Muscle layer of colon (tissue), 2 donors: ENCODE results near the gene FBXO11.
"Not testable (repeated sequence)": the region's sequence is repeated elsewhere in the genome, so short reads cannot be mapped to it uniquely, and the experiment has no call there.

Experiments used
- H3K27ac ChIP-seq: one replicate; pipeline ENCODE4 v1.7.0; 2013; ENCODE audit warnings: low read depth, mild to moderate bottlenecking, low read length, moderate library complexity
- H3K27me3 ChIP-seq, 2 donors: one replicate each; pipeline ENCODE4 v1.7.0; 2013; ENCODE audit warnings: low read length in 2 of 2, mild to moderate bottlenecking in 2 of 2; ENCODE audit not compliant: insufficient read depth in 2 of 2, control insufficient read depth in 1 of 2
- H3K36me3 ChIP-seq: one replicate; pipeline ENCODE4 v1.7.0; 2013; ENCODE audit warnings: mild to moderate bottlenecking, low read length; ENCODE audit not compliant: insufficient read depth
- H3K4me1 ChIP-seq: one replicate; pipeline ENCODE4 v1.7.0; 2013; ENCODE audit warnings: mild to moderate bottlenecking, low read length; ENCODE audit not compliant: insufficient read depth
- H3K4me3 ChIP-seq, 2 donors: one replicate each; pipeline ENCODE4 v1.7.0; 2013; ENCODE audit warnings: low read length in 2 of 2, low read depth in 1 of 2, mild to moderate bottlenecking in 1 of 2, moderate library complexity in 1 of 2
- H3K9ac ChIP-seq: one replicate; pipeline ENCODE4 v1.7.0; 2013; ENCODE audit warnings: low read length
- H3K9me3 ChIP-seq: one replicate; pipeline ENCODE4 v1.7.0; 2013; ENCODE audit warnings: mild to moderate bottlenecking, low read length
- donor health status: abdominal sarcoma.
- donor health status: Adenocarcinoma of cecum.

FBXO11 gene

GRCh38 chr2:47910662-47911061 is 4.4 kb upstream of the FBXO11 start:
- not testable (repeated sequence) for H3K27ac ChIP-seq, H3K36me3 ChIP-seq, H3K9ac ChIP-seq, H3K4me1 ChIP-seq, H3K9me3 ChIP-seq, H3K27me3 ChIP-seq, H3K4me3 ChIP-seq

GRCh38 chr2:47908682-47909081 is 2.4 kb upstream of the FBXO11 start:
- Histone ChIP-seq H3K4me3 (no peak overlapping the region), H3K27ac (no peak overlapping the region), H3K4me1 (peaks cover 5% of the 10 kb centered on the region), H3K9me3 (no peaks in the 10 kb centered on the region), H3K36me3 (no peaks in the 10 kb centered on the region), H3K9ac (no peak overlapping the region), H3K27me3 (no peaks in the 10 kb centered on the region)

GRCh38 chr2:47907039-47907781 is 912 bp upstream of the FBXO11 start:
- peak overlapping the region; percentile 67 for H3K27ac ChIP-seq
- H3K4me1 ChIP-seq, result peaks cover 5% of the 10 kb centered on the region
- no peaks in the 10 kb centered on the region for H3K27me3 ChIP-seq
- no peaks in the 10 kb centered on the region for H3K9me3 ChIP-seq
- peak overlapping the region; percentile 30 for H3K9ac ChIP-seq
- H3K36me3 ChIP-seq, result no peaks in the 10 kb centered on the region
- peak overlapping the region; percentile 52 to 78 for H3K4me3 ChIP-seq

GRCh38 chr2:47905386-47906156 is 727 bp downstream of the FBXO11 start:
- H3K27ac ChIP-seq, result peak overlapping the region; percentile 93
- H3K9me3 ChIP-seq, result no peaks in the 10 kb centered on the region
- H3K4me3 ChIP-seq, result peak overlapping the region; percentile 63 to 83
- H3K9ac ChIP-seq, result peak overlapping the region; percentile 96
- H3K27me3 ChIP-seq, result no peaks in the 10 kb centered on the region
- no peaks in the 10 kb centered on the region for H3K36me3 ChIP-seq
- peaks cover 5% of the 10 kb centered on the region for H3K4me1 ChIP-seq

- H3K27me3 ChIP-seq, result no peaks in the 10 kb centered on the region
- no peaks in the 10 kb centered on the region for H3K9me3 ChIP-seq
- H3K4me3 ChIP-seq, result peak overlapping the region; percentile 83 to 92
- H3K36me3 ChIP-seq, result no peaks in the 10 kb centered on the region
- peaks cover 16% of the 10 kb centered on the region for H3K4me1 ChIP-seq
- peak overlapping the region; percentile 96 for H3K9ac ChIP-seq
- peak overlapping the region; percentile 96 for H3K27ac ChIP-seq
Observed at GRCh38 chr2:47903781-47904490, 2.4 kb downstream of the FBXO11 start.

- not testable (repeated sequence) for H3K9ac ChIP-seq, H3K4me3 ChIP-seq, H3K36me3 ChIP-seq, H3K27me3 ChIP-seq, H3K9me3 ChIP-seq, H3K27ac ChIP-seq
- H3K4me1 ChIP-seq, result peaks cover 12% of the 10 kb centered on the region
Observed at GRCh38 chr2:47901892-47902291, 4.4 kb downstream of the FBXO11 start.

GRCh38 chr2:47900857-47901256 is 5.4 kb downstream of the FBXO11 start:
- no peaks in the 10 kb centered on the region for H3K36me3 ChIP-seq
- H3K9me3 ChIP-seq, result no peaks in the 10 kb centered on the region
- no peak overlapping the region for H3K4me3 ChIP-seq
- no peak overlapping the region for H3K9ac ChIP-seq
- H3K4me1 ChIP-seq, result peaks cover 20% of the 10 kb centered on the region
- no peak overlapping the region for H3K27ac ChIP-seq
- no peaks in the 10 kb centered on the region for H3K27me3 ChIP-seq

GRCh38 chr2:47899915-47900816 is 6.1 kb downstream of the FBXO11 start:
- Histone ChIP-seq H3K4me3 (no peak overlapping the region), H3K4me1 (peaks cover 22% of the 10 kb centered on the region), H3K9me3 (no peaks in the 10 kb centered on the region), H3K9ac (no peak overlapping the region), H3K27me3 (no peaks in the 10 kb centered on the region), H3K36me3 (no peaks in the 10 kb centered on the region), H3K27ac (no peak overlapping the region)

- H3K27ac ChIP-seq, result no peak overlapping the region
- no peaks in the 10 kb centered on the region for H3K27me3 ChIP-seq
- peaks cover 23% of the 10 kb centered on the region for H3K4me1 ChIP-seq
Observed at GRCh38 chr2:47897883-47898731, 8.2 kb downstream of the FBXO11 start.

GRCh38 chr2:47897191-47897882 is 9.0 kb downstream of the FBXO11 start:
- H3K36me3 ChIP-seq, H3K9ac ChIP-seq, H3K9me3 ChIP-seq, H3K4me3 ChIP-seq, H3K27me3 ChIP-seq, H3K27ac ChIP-seq: not testable (repeated sequence)
- H3K4me1 ChIP-seq, result peaks cover 23% of the 10 kb centered on the region

More at GRCh38 chr2:47897883-47898731, 8.2 kb downstream of the FBXO11 start:
- no peak overlapping the region for H3K4me3 ChIP-seq
- H3K36me3 ChIP-seq, result no peaks in the 10 kb centered on the region
- H3K9ac ChIP-seq, result no peak overlapping the region
- H3K9me3 ChIP-seq, result no peaks in the 10 kb centered on the region
